H9 (cell line): ENCODE data around the gene VAV1. TPM values are rescaled to one million over a fixed set of nuclear protein-coding genes. Genes with fewer than 3 reads are reported as not detected.

Source experiments
- DNase-seq: peaks from one replicate; pipeline ENCODE4 v3.0.0-alpha.2; 2017
- H2AFZ ChIP-seq: one replicate; pipeline ENCODE4 v1.6.1; 2013; ENCODE audit warnings: mild to moderate bottlenecking, low read length, control low read depth, moderate library complexity
- H2AK5ac ChIP-seq: 2 replicates; pipeline ENCODE4 v1.6.1; 2013; ENCODE audit warnings: low read length, control low read depth, mixed read lengths; ENCODE audit not compliant: insufficient read length
- H2BK120ac ChIP-seq: one replicate; pipeline ENCODE4 v1.6.1; 2013; ENCODE audit warnings: low read depth, mild to moderate bottlenecking, low read length, control low read depth, inconsistent platforms; ENCODE audit not compliant: poor library complexity, severe bottlenecking
- H2BK12ac ChIP-seq: 2 replicates; pipeline ENCODE4 v1.6.1; 2013; ENCODE audit warnings: low read length, control low read depth, mixed read lengths, low read depth; ENCODE audit not compliant: insufficient read length
- H2BK15ac ChIP-seq: 2 replicates; pipeline ENCODE4 v1.6.1; 2013; ENCODE audit warnings: low read depth, low read length, control low read depth
- H2BK20ac ChIP-seq: one replicate; pipeline ENCODE4 v1.6.1; 2013; ENCODE audit warnings: low read depth, mild to moderate bottlenecking, low read length, control low read depth, inconsistent platforms; ENCODE audit not compliant: poor library complexity, severe bottlenecking
- H2BK5ac ChIP-seq: 2 replicates; pipeline ENCODE4 v1.6.1; 2013; ENCODE audit warnings: low read length, control low read depth, mixed read lengths; ENCODE audit not compliant: insufficient read length
- H3K14ac ChIP-seq: 2 replicates; pipeline ENCODE4 v1.6.1; 2013; ENCODE audit warnings: low read length, control low read depth; ENCODE audit not compliant: insufficient read depth
- H3K18ac ChIP-seq: 2 replicates; pipeline ENCODE4 v1.6.1; 2013; ENCODE audit warnings: low read depth, mild to moderate bottlenecking, mixed read lengths, low read length, control low read depth; ENCODE audit not compliant: insufficient read length
- H3K23ac ChIP-seq: 2 replicates; pipeline ENCODE4 v1.6.1; 2013; ENCODE audit warnings: low read length, control low read depth, mixed read lengths, low read depth; ENCODE audit not compliant: insufficient read length
- H3K23me2 ChIP-seq: 2 replicates; pipeline ENCODE4 v1.6.1; 2013; ENCODE audit warnings: low read depth, mild to moderate bottlenecking, mixed read lengths, low read length, control low read depth; ENCODE audit not compliant: insufficient read length, poor library complexity, severe bottlenecking
- H3K27ac ChIP-seq: 2 replicates; pipeline ENCODE4 v1.5.1; 2013; ENCODE audit warnings: low read length, control low read depth, mixed read lengths, low read depth; ENCODE audit not compliant: insufficient read length
- H3K27me3 ChIP-seq: 2 replicates; pipeline ENCODE4 v1.6.1; 2013; ENCODE audit warnings: low read length, control low read depth, inconsistent platforms; ENCODE audit not compliant: insufficient read depth
- H3K4ac ChIP-seq: 2 replicates; pipeline ENCODE4 v1.6.1; 2013; ENCODE audit warnings: low read depth, mild to moderate bottlenecking, control low read depth, inconsistent platforms, low read length, moderate library complexity
- H3K4me1 ChIP-seq: 2 replicates; pipeline ENCODE4 v1.6.1; 2013; ENCODE audit warnings: low read length, control low read depth, inconsistent platforms; ENCODE audit not compliant: insufficient read depth
- H3K4me2 ChIP-seq: 2 replicates; pipeline ENCODE4 v1.6.1; 2013; ENCODE audit warnings: low read length, control low read depth, mixed read lengths; ENCODE audit not compliant: insufficient read length, insufficient read depth
- H3K56ac ChIP-seq: 2 replicates; pipeline ENCODE4 v1.6.1; 2013; ENCODE audit warnings: low read depth, mild to moderate bottlenecking, mixed read lengths, low read length, control low read depth; ENCODE audit not compliant: insufficient read length
- H3K79me1 ChIP-seq: 2 replicates; pipeline ENCODE4 v1.6.1; 2013; ENCODE audit warnings: low read depth, mild to moderate bottlenecking, moderate library complexity, low read length, control low read depth, inconsistent platforms; ENCODE audit not compliant: insufficient read depth, poor library complexity, severe bottlenecking
- H3K79me2 ChIP-seq: 2 replicates; pipeline ENCODE4 v1.6.1; 2013; ENCODE audit warnings: low read length, control low read depth, inconsistent platforms; ENCODE audit not compliant: insufficient read depth
- H3K9ac ChIP-seq: 2 replicates; pipeline ENCODE4 v1.6.1; 2013; ENCODE audit warnings: low read length, control low read depth, mixed read lengths; ENCODE audit not compliant: insufficient read length; ENCODE audit errors: extremely low read depth
- H3K9me3 ChIP-seq: one replicate; pipeline ENCODE4 v1.6.1; 2013; ENCODE audit warnings: low read depth, low read length, inconsistent platforms; ENCODE audit not compliant: control insufficient read depth
- H3T11ph ChIP-seq: one replicate; pipeline ENCODE4 v1.6.1; 2013; ENCODE audit warnings: mild to moderate bottlenecking, low read length, control low read depth, inconsistent platforms
- H4K20me1 ChIP-seq: one replicate; pipeline ENCODE4 v1.6.1; 2013; ENCODE audit not compliant: control insufficient read depth, insufficient read length, insufficient read depth
- H4K5ac ChIP-seq: 2 replicates; pipeline ENCODE4 v1.6.1; 2013; ENCODE audit warnings: low read depth, mild to moderate bottlenecking, mixed read lengths, low read length, control low read depth; ENCODE audit not compliant: insufficient read length
- H4K8ac ChIP-seq: replicated peaks from 2 replicates; pipeline ENCODE4 v1.6.1; 2013; ENCODE audit warnings: low read length, control low read depth, mixed read lengths, low read depth; ENCODE audit not compliant: insufficient read length
- H4K91ac ChIP-seq: 2 replicates; pipeline ENCODE4 v1.6.1; 2013; ENCODE audit warnings: low read depth, mild to moderate bottlenecking, moderate library complexity, mixed read lengths, low read length, control low read depth; ENCODE audit not compliant: insufficient read length
- H3K27ac Mint-ChIP-seq, 3 experiments: 2 replicates in 2 of 3; 3 replicates in 1 of 3; pipeline ENCODE4 v1.8.0; 2020 to 2021; ENCODE audit warnings: mixed read lengths in 3 of 3, mild to moderate bottlenecking in 1 of 3, moderate library complexity in 1 of 3
- H3K27me3 Mint-ChIP-seq: 2 replicates; pipeline ENCODE4 v1.8.0; 2021; ENCODE audit warnings: low read depth, mild to moderate bottlenecking, moderate library complexity, mixed read lengths
- H3K36me3 Mint-ChIP-seq, 3 experiments: 2 replicates in 2 of 3; 3 replicates in 1 of 3; pipeline ENCODE4 v1.8.0; 2020 to 2021; ENCODE audit warnings: low read depth in 3 of 3, mixed read lengths in 3 of 3; ENCODE audit not compliant: insufficient read depth in 1 of 3
- H3K4me1 Mint-ChIP-seq, 2 experiments: 2 replicates each; pipeline ENCODE4 v1.8.0; 2020; ENCODE audit warnings: mixed read lengths in 2 of 2
- H3K4me3 Mint-ChIP-seq, 2 experiments: 2 replicates in 1 of 2; 3 replicates in 1 of 2; pipeline ENCODE4 v1.8.0; 2020 to 2021; ENCODE audit warnings: mild to moderate bottlenecking in 2 of 2, mixed read lengths in 2 of 2, moderate library complexity in 1 of 2
- H3K9me3 Mint-ChIP-seq, 2 experiments: 2 replicates in 1 of 2; 3 replicates in 1 of 2; pipeline ENCODE4 v1.8.0; 2020; ENCODE audit warnings: mild to moderate bottlenecking in 2 of 2, mixed read lengths in 2 of 2, moderate library complexity in 1 of 2
- WGBS: extraction: QIAGEN DNeasy Blood & Tissue Kit; methylation state at CpG from one replicate; pipeline ENCODE4 v1.1.7; 2013; ENCODE audit warnings: missing lambda C conversion rate, low lambda C conversion rate, mixed read lengths; ENCODE audit not compliant: insufficient read length; ENCODE audit errors: extremely low coverage; 5-methylcytosine and 5-hydroxymethylcytosine counted together
- total RNA-seq: library from RNA; stranded (reverse); gene quantifications from 2 replicates; pipeline ENCODE4 v1.2.1, GENCODE V29; 2021
- TF ChIP-seq, protein P1 (sequence below): fragments of 200-600 bp; sonication (generic); conservative IDR thresholded peaks from 3 replicates; pipeline ENCODE4 v1.8.0; 2021; ENCODE audit warnings: antibody characterized with exemption, mild to moderate bottlenecking

The VAV1 gene
- total RNA-seq, 1 experiment from 2014 or later = 0.90 TPM

GRCh38 chr19:6817179-6817578 lies 44.7 kb downstream of the VAV1 start:
- H3K4me1 Mint-ChIP-seq = no peaks in the 10 kb centered on the region
- Histone ChIP-seq H4K20me1 (no peaks in the 10 kb centered on the region), H2BK120ac (no peak overlapping the region), H4K91ac (no peak overlapping the region), H3K14ac (no peak overlapping the region), H4K5ac (no peak overlapping the region), H3K4ac (no peak overlapping the region), H4K8ac (no peak overlapping the region), H3T11ph (no peak overlapping the region), H3K18ac (no peak overlapping the region), H3K23ac (no peak overlapping the region), H3K56ac (no peak overlapping the region), H2BK12ac (no peak overlapping the region), H2AK5ac (no peak overlapping the region), H3K23me2 (no peaks in the 10 kb centered on the region), H2BK15ac (no peak overlapping the region), H3K4me2 (no peak overlapping the region), H3K27ac (no peak overlapping the region), H3K9ac (no peak overlapping the region), H3K4me1 (no peaks in the 10 kb centered on the region), H2BK20ac (no peak overlapping the region), H3K79me1 (no peaks in the 10 kb centered on the region), H2BK5ac (no peak overlapping the region), H3K9me3 (no peaks in the 10 kb centered on the region), H3K27me3 (no peaks in the 10 kb centered on the region), H2AFZ (no peak overlapping the region), H3K79me2 (no peaks in the 10 kb centered on the region)
- peaks cover 3 to 8% (median 6%) of the 10 kb centered on the region in 3 experiments; a peak in 6 of 7 replicates for H3K36me3 Mint-ChIP-seq
- peaks cover 17% of the 10 kb centered on the region for H3K27me3 Mint-ChIP-seq
- no CpG with 5 or more reads among the region's 3 CpGs for WGBS
- no peak overlapping the region for H3K27ac Mint-ChIP-seq
- TF ChIP-seq, protein P1, sequence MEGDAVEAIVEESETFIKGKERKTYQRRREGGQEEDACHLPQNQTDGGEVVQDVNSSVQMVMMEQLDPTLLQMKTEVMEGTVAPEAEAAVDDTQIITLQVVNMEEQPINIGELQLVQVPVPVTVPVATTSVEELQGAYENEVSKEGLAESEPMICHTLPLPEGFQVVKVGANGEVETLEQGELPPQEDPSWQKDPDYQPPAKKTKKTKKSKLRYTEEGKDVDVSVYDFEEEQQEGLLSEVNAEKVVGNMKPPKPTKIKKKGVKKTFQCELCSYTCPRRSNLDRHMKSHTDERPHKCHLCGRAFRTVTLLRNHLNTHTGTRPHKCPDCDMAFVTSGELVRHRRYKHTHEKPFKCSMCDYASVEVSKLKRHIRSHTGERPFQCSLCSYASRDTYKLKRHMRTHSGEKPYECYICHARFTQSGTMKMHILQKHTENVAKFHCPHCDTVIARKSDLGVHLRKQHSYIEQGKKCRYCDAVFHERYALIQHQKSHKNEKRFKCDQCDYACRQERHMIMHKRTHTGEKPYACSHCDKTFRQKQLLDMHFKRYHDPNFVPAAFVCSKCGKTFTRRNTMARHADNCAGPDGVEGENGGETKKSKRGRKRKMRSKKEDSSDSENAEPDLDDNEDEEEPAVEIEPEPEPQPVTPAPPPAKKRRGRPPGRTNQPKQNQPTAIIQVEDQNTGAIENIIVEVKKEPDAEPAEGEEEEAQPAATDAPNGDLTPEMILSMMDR = no peak
- H3K9me3 Mint-ChIP-seq = peaks cover 30 to 84% of the 10 kb centered on the region in 2 experiments
- no peak overlapping the region for H3K4me3 Mint-ChIP-seq
- no peak for DNase-seq
